Body of pancreas (tissue), 4 donors: ENCODE results near the gene TIE1.

Experiments used
- CTCF ChIP-seq, 7 experiments: fragments of 450-650 bp in 4 of 7; fragments of 200-600 bp in 3 of 7; sonication (generic) in 3 of 7; IDR thresholded peaks; one replicate each; pipeline ENCODE4 v1.5.1; 2016 to 2019; ENCODE audit warnings: antibody characterized with exemption in 7 of 7
- POLR2A ChIP-seq, 3 donors: fragments of 450-650 bp; IDR thresholded peaks; one replicate each; pipeline ENCODE4 v1.6.1; 2016; ENCODE audit warnings: antibody characterized with exemption in 3 of 3, mild to moderate bottlenecking in 2 of 3

- no peak for TF ChIP-seq CTCF (IDR thresholded peaks at IDR 0.05)
- no peak for TF ChIP-seq POLR2A (IDR thresholded peaks at IDR 0.05)
Observed at GRCh38 chr1:43357251-43357650, 56.5 kb downstream of the TIE1 start.
